GM12891 (cell line): ENCODE data around the gene MYO9A.

Experiments
- PAX5 ChIP-seq: IDR thresholded peaks from 2 replicates; pipeline ENCODE4 v1.6.1; 2011; ENCODE audit warnings: low read length, moderate library complexity, mild to moderate bottlenecking; ENCODE audit not compliant: insufficient read depth, severe bottlenecking
- POLR2A ChIP-seq: IDR thresholded peaks from 2 replicates; pipeline ENCODE4 v1.6.1; 2011; ENCODE audit warnings: low read depth, low read length, control low read depth
- POLR2AphosphoS5 ChIP-seq: IDR thresholded peaks from 2 replicates; pipeline ENCODE4 v1.6.1; 2011; ENCODE audit warnings: low read depth, low read length, control low read depth
- SPI1 ChIP-seq: IDR thresholded peaks from 2 replicates; pipeline ENCODE4 v1.6.1; 2011; ENCODE audit warnings: low read depth, low read length, control low read depth
- TAF1 ChIP-seq: IDR thresholded peaks from 2 replicates; pipeline ENCODE4 v1.6.1; 2011; ENCODE audit warnings: low read depth, low read length, control low read depth

DNA sequence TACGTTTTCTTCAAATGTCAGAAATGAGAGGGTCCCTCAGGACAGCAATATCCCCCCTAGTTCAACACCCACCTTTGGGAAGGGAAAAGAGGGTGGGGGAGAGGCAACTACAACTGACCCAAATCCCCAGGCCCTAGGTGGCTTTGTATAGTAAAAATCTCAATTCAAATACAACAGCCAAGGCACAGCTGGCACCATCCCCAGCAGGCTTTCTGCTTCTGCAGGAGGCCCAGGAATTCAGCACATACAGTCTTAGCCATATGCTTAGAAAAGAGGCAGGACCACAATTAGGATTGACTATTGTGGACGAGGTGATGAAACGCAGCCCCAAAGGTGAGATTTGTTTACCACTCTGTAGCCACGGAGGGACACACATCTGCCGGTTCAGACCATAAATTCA is 291.8 kb downstream of the MYO9A start:
- TF ChIP-seq POLR2A (no peak), POLR2AphosphoS5 (no peak), TAF1 (no peak), SPI1 (no peak), PAX5 (no peak)
